Mesenteric fat pad (tissue), 1 donor: ENCODE measurements around the gene POU2F1. TPM values are rescaled to one million over a fixed set of nuclear protein-coding genes. Genes with fewer than 3 reads are reported as not detected.
"Not testable (repeated sequence)": the region's sequence is repeated elsewhere in the genome, so short reads cannot be mapped to it uniquely, and the experiment has no call there.

Experiments
- DNase-seq: peaks from one replicate; pipeline ENCODE4 v3.0.0-alpha.2; 2020; ENCODE audit warnings: low spot score
- total RNA-seq: library from RNA; stranded (reverse); fragmentation: NEBNext Ultra II Directional; extraction: Animal tissue kit (Norgen Biotek cat#: 25700); gene quantifications from one replicate; pipeline ENCODE4 v1.2.1, GENCODE V29; 2021
- donor health status: DM: yes; HTN: yes; CAD: no.

Gene POU2F1
- total RNA-seq, 1 donor from 2014 or later = 18.8 TPM

- no peak for DNase-seq
Observed at GRCh38 chr1:167305706-167306277, 85.1 kb downstream of the POU2F1 start.

- no peak for DNase-seq
Observed at GRCh38 chr1:167310732-167311131, 90.0 kb downstream of the POU2F1 start.

- DNase-seq = no peak
Observed at GRCh38 chr1:167312871-167313270, 92.2 kb downstream of the POU2F1 start.

GRCh38 chr1:167314671-167315070 is 94.0 kb downstream of the POU2F1 start:
- DNase-seq = no peak

- no peak for DNase-seq
Observed at GRCh38 chr1:167317463-167317862, 96.8 kb downstream of the POU2F1 start.

GRCh38 chr1:167319206-167319605 is 98.5 kb downstream of the POU2F1 start:
- not testable (repeated sequence) for DNase-seq

GRCh38 chr1:167322483-167322882 is 101.8 kb downstream of the POU2F1 start:
- DNase-seq = no peak

GRCh38 chr1:167325151-167325550 is 104.5 kb downstream of the POU2F1 start:
- DNase-seq = no peak

GRCh38 chr1:167328306-167328815 is 107.7 kb downstream of the POU2F1 start:
- no peak for DNase-seq

GRCh38 chr1:167328816-167329483 is 108.3 kb downstream of the POU2F1 start:
- DNase-seq = no peak

- DNase-seq = no peak
Observed at GRCh38 chr1:167330601-167331293, 110.1 kb downstream of the POU2F1 start.

- no peak for DNase-seq
Observed at GRCh38 chr1:167331650-167332049, 111.0 kb downstream of the POU2F1 start.

GRCh38 chr1:167332503-167332902 is 111.8 kb downstream of the POU2F1 start:
- no peak for DNase-seq

GRCh38 chr1:167333124-167333523 is 112.4 kb downstream of the POU2F1 start:
- no peak for DNase-seq

GRCh38 chr1:167333703-167334102 is 113.0 kb downstream of the POU2F1 start:
- DNase-seq = no peak

GRCh38 chr1:167339405-167339804 is 118.7 kb downstream of the POU2F1 start:
- no peak for DNase-seq

GRCh38 chr1:167342846-167343245 is 122.2 kb downstream of the POU2F1 start:
- DNase-seq = no peak

GRCh38 chr1:167344112-167344511 is 123.4 kb downstream of the POU2F1 start:
- DNase-seq = no peak

GRCh38 chr1:167344615-167345385 is 124.1 kb downstream of the POU2F1 start:
- no peak for DNase-seq

- no peak for DNase-seq
Observed at GRCh38 chr1:167345386-167345733, 124.7 kb downstream of the POU2F1 start.

- no peak for DNase-seq
Observed at GRCh38 chr1:167357305-167357704, 136.6 kb downstream of the POU2F1 start.

- DNase-seq = no peak
Observed at GRCh38 chr1:167359295-167359694, 138.6 kb downstream of the POU2F1 start.
